Bronchial epithelial cell (primary cell): Measurements from ENCODE around the gene C1orf116. TPM values are rescaled to one million over a fixed set of nuclear protein-coding genes. Genes with fewer than 3 reads are reported as not detected.

Experiments
- DNase-seq: peaks from one replicate; pipeline ENCODE4 v3.0.0-alpha.2; 2010; ENCODE audit warnings: low read depth
- FAIRE-seq: peaks from 2 replicates; lab custom pipeline; 2011; peaks lifted over from hg19 to GRCh38; lab: Jason Lieb, UNC
- H3K27me3 ChIP-seq: 2 replicates; pipeline ENCODE4 v1.5.1; 2011; ENCODE audit warnings: low read length; ENCODE audit not compliant: control insufficient read depth, insufficient read depth
- H3K36me3 ChIP-seq: 2 replicates; pipeline ENCODE4 v1.5.1; 2011; ENCODE audit warnings: low read length; ENCODE audit not compliant: control insufficient read depth, insufficient read depth
- H3K4me3 ChIP-seq: 2 replicates; pipeline ENCODE4 v1.5.1; 2011; ENCODE audit warnings: mild to moderate bottlenecking, low read depth, low read length, control low read depth
- total RNA-seq: library from RNA; depleted of rRNA; stranded (reverse); fragments of >200 nt; gene quantifications from 2 replicates; pipeline ENCODE4 v1.2.1, GENCODE V29; 2014
- TF ChIP-seq, protein P1 (sequence below): IDR thresholded peaks from 2 replicates; pipeline ENCODE4 v1.5.1; 2011; ENCODE audit warnings: mild to moderate bottlenecking, moderate library complexity, low read length, control low read depth, inconsistent platforms; ENCODE audit not compliant: insufficient read depth, severe bottlenecking

Gene C1orf116
- total RNA-seq, 1 donor from 2014 or later = 20.0 TPM

DNA sequence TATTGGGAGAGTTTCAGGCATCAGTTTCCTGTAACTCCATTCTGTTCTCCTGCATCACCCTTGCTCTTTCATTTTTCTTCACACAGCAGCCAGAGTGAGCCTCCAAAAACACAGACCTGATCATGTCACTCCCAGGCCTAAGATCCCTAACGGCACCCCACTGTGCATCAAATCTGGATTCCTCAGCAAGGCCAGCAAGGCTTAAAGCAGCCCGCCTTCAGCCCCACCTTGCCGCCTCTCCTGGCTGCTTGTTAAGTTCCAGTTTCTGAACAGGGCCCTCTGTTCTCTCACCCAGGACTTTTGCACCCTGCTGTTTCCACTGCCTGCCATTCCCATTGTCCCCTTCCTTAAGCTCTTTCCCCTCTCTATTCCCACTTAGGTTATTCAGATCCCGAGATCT, 29.3 kb downstream of the C1orf116 start:
- no peak for DNase-seq
- no peaks in the 10 kb centered on the region for H3K36me3 ChIP-seq
- TF ChIP-seq, protein P1, sequence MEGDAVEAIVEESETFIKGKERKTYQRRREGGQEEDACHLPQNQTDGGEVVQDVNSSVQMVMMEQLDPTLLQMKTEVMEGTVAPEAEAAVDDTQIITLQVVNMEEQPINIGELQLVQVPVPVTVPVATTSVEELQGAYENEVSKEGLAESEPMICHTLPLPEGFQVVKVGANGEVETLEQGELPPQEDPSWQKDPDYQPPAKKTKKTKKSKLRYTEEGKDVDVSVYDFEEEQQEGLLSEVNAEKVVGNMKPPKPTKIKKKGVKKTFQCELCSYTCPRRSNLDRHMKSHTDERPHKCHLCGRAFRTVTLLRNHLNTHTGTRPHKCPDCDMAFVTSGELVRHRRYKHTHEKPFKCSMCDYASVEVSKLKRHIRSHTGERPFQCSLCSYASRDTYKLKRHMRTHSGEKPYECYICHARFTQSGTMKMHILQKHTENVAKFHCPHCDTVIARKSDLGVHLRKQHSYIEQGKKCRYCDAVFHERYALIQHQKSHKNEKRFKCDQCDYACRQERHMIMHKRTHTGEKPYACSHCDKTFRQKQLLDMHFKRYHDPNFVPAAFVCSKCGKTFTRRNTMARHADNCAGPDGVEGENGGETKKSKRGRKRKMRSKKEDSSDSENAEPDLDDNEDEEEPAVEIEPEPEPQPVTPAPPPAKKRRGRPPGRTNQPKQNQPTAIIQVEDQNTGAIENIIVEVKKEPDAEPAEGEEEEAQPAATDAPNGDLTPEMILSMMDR = no peak
- no peaks in the 10 kb centered on the region for H3K27me3 ChIP-seq
- H3K4me3 ChIP-seq = no peak overlapping the region
- FAIRE-seq = no peak

DNA sequence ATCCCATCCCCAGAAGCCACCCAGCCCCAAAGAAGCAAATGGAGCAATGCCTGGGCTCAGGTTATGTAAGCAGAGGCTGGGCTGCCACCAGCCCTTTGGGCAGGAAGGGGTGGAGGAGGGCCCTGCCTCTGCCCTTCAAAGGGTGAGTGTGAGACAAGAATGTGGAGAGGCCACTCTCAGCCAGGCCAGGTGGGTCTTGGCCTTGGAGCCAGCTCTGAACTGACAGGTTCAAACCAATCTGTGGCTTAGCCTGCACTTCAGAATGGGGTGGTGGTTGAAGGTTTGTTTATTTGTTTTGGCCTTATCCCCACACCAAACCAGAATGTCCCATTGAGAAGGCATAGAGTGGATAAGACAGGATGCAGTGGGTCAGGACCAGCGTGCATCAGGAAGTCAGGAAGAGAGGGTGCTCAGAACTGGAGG, 29.8 kb downstream of the C1orf116 start:
- no peaks in the 10 kb centered on the region for H3K27me3 ChIP-seq
- no peaks in the 10 kb centered on the region for H3K36me3 ChIP-seq
- TF ChIP-seq, protein P1 = no peak
- no peak overlapping the region for H3K4me3 ChIP-seq
- peak; percentile 23 for FAIRE-seq
- peak; percentile 72 for DNase-seq

DNA sequence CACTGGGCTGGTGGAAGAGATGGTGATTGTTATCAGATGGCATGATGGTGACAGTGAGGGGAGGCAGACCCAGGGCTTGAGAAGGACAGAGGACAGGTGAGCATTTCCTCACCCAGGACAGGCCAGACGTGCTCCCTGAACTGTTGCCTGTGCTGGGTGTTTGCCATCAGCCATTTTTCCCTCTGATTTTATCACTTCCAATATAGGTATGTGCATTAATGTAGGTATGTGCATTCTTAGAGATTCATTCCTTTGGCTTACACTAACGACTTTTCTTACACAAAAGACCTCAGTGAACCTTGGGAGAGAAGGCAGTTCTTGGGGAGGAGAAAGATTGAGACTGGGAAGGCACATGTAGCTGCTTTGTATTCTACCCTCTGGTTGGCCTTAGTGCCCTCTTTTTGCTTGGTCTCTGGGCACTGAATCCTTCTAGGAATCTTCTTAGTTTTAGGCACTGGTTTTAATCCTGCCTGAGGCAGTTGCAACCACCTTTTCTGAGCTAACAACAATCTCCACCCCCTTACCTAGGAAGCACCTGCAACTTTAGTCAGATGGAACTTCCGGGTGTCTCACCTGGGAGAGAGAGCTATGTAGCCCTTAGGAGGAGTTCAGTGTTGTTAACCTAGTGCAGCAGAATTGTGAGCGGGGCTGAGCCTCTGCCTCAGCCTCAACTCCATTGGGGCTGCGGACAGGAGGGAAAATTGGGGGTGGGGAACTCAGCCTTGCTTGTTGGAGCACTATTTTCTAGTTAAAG, 30.9 kb downstream of the C1orf116 start:
- TF ChIP-seq, protein P1 = no peak
- H3K27me3 ChIP-seq = no peaks in the 10 kb centered on the region
- peak; percentile 78 for DNase-seq
- no peak overlapping the region for H3K4me3 ChIP-seq
- H3K36me3 ChIP-seq = no peaks in the 10 kb centered on the region
- peak; percentile 13 for FAIRE-seq

DNA sequence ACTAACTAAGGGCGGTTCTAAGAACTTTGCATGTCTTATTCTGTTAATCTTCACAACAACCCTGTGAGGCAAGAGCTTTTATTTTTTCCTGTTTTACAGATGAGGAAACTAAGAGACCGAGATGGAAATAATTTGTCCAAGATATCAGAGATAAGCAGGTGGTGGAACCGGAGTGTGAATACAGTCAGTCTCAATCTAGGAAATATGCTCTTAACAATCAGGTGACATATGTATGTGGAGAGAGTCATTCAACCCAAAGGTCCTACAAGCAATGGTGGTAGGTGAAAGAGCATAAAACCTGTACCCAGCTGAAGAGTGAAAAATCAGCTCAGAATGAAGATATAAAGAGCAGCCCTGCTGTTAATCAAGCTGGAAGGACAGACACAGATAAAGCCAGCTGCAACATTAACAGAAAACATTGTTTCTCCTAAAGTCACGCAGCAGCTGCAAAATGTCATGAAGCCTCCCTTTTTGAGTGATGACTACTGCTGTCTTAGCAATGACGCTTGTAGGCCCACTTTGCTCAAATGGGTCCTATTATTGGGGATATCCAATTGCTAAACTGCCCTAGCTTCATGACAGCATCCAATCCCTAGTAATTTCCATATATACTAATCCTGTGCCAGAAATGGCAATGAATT, 31.8 kb downstream of the C1orf116 start:
- DNase-seq = no peak
- no peaks in the 10 kb centered on the region for H3K36me3 ChIP-seq
- no peak for FAIRE-seq
- H3K27me3 ChIP-seq = no peaks in the 10 kb centered on the region
- no peak overlapping the region for H3K4me3 ChIP-seq
- TF ChIP-seq, protein P1 = no peak

DNA sequence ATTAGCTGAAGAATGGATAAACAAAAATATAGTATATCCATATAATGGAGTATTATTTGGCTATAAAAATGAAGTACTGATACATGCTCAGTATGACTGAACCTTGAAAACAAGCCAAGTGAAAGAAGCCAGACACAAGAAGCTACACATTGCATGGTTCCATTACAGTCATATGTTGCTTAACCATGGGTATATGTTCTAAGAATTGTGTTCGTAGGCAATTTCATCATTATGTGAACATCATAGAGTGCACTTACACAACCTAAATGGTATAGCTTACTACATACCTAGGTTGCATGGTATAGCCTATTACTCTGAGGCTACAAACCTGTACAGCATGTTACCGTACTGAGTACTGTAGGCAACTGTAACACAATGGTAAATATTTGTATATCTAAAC, 33.7 kb downstream of the C1orf116 start:
- DNase-seq = peak; percentile 42
- TF ChIP-seq, protein P1 = no peak
- no peak for FAIRE-seq
- Histone ChIP-seq H3K27me3 (no peaks in the 10 kb centered on the region), H3K36me3 (no peaks in the 10 kb centered on the region), H3K4me3 (no peak overlapping the region)
